NCI-H1417 treated with DMSO at 0.1 percent for 48 hours (cell line): ENCODE data around the gene PIWIL1.

Experiments used
- DNase-seq: peaks from one replicate; lab custom pipeline; 2025; lab: John Stamatoyannopoulos, UW

PIWIL1 gene

GRCh38 chr12:130337488-130338303, at the start of gene PIWIL1:
PIWIL1 (plus strand) TSS chr12:130337887; CDS start chr12:130342592, 4,705 bp downstream.
- no peak for DNase-seq

GRCh38 chr12:130288206-130288605, 49.5 kb upstream of the PIWIL1 start:
- no peak for DNase-seq

- DNase-seq = no peak
Measured at GRCh38 chr12:130288691-130289090, 49.0 kb upstream of the PIWIL1 start.

- no peak for DNase-seq
Measured at GRCh38 chr12:130290114-130290513, 47.6 kb upstream of the PIWIL1 start.

GRCh38 chr12:130298322-130299021, 39.2 kb upstream of the PIWIL1 start:
- no peak for DNase-seq

GRCh38 chr12:130299574-130299973, 38.1 kb upstream of the PIWIL1 start:
- no peak for DNase-seq

GRCh38 chr12:130300090-130300489, 37.6 kb upstream of the PIWIL1 start:
- no peak for DNase-seq

GRCh38 chr12:130300737-130301535, 36.8 kb upstream of the PIWIL1 start:
- no peak for DNase-seq

GRCh38 chr12:130301559-130301958, 36.1 kb upstream of the PIWIL1 start:
- DNase-seq = no peak

- DNase-seq = no peak
Measured at GRCh38 chr12:130303781-130304180, 33.9 kb upstream of the PIWIL1 start.

GRCh38 chr12:130307859-130308258, 29.8 kb upstream of the PIWIL1 start:
- DNase-seq = no peak

- DNase-seq = no peak
Measured at GRCh38 chr12:130308393-130308792, 29.3 kb upstream of the PIWIL1 start.

GRCh38 chr12:130316251-130316650, 21.4 kb upstream of the PIWIL1 start:
- no peak for DNase-seq

GRCh38 chr12:130320536-130320935, 17.2 kb upstream of the PIWIL1 start:
- no peak for DNase-seq

- no peak for DNase-seq
Measured at GRCh38 chr12:130322263-130322662, 15.4 kb upstream of the PIWIL1 start.

GRCh38 chr12:130330685-130331084, 7.0 kb upstream of the PIWIL1 start:
- DNase-seq = no peak

GRCh38 chr12:130331146-130331545, 6.5 kb upstream of the PIWIL1 start:
- DNase-seq = no peak

- no peak for DNase-seq
Measured at GRCh38 chr12:130333341-130333740, 4.3 kb upstream of the PIWIL1 start.

GRCh38 chr12:130334399-130334798, 3.3 kb upstream of the PIWIL1 start:
- DNase-seq = no peak

GRCh38 chr12:130334937-130335336, 2.8 kb upstream of the PIWIL1 start:
- DNase-seq = no peak

GRCh38 chr12:130335517-130336392, 1.9 kb upstream of the PIWIL1 start:
- peak; percentile 28 for DNase-seq
